Hepatocyte (in vitro differentiated cells): ENCODE results near the gene MEF2A.

Experiments
- EZH2 ChIP-seq: fragments of 200-600 bp; sonication (generic); IDR thresholded peaks from 2 replicates; pipeline ENCODE4 v1.6.1; 2016; ENCODE audit warnings: antibody characterized with exemption, mild to moderate bottlenecking, borderline replicate concordance
- TF ChIP-seq, protein P1 (sequence below): fragments of 200-600 bp; sonication (generic); IDR thresholded peaks from 2 replicates; pipeline ENCODE4 v1.5.1; 2016; ENCODE audit warnings: antibody characterized with exemption, mild to moderate bottlenecking; ENCODE audit not compliant: poor library complexity

DNA sequence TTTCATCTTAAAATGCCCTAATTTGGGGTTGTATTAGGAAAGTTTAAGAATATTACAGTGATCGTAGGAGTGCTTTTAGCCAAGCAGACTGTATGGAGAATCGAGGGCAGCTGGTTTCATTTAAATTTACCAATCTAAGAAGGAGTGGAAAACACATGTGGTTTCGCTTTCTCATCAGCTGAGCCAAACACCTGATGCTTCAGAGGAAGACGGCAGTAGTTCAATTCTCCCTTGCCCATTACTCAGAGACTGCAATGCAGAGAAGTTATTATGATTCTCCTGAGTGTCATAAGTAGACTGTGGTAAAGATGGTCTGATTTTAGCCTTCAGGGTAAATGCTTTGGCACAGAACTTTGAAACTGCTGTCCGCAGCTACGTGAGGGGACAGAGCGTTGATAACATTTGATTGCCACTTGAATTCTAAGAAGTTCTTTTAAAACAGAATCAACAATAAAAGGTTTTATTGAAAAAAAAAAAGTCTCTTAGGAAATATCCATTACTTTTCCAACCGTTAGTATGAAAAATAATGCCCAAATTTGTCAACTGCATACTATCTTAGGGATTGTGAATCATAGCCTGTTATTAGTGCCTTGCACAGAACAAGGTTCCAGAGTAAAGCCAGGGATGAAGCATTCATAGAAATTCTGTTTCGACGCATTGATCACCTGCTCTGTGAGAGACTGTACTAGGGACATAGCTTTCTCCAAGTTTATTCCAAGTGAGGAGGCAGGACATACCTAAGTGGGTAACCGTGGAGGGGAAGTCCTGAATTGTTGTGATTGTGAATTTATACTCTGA lies 141.9 kb downstream of the MEF2A start:
- TF ChIP-seq, protein P1, sequence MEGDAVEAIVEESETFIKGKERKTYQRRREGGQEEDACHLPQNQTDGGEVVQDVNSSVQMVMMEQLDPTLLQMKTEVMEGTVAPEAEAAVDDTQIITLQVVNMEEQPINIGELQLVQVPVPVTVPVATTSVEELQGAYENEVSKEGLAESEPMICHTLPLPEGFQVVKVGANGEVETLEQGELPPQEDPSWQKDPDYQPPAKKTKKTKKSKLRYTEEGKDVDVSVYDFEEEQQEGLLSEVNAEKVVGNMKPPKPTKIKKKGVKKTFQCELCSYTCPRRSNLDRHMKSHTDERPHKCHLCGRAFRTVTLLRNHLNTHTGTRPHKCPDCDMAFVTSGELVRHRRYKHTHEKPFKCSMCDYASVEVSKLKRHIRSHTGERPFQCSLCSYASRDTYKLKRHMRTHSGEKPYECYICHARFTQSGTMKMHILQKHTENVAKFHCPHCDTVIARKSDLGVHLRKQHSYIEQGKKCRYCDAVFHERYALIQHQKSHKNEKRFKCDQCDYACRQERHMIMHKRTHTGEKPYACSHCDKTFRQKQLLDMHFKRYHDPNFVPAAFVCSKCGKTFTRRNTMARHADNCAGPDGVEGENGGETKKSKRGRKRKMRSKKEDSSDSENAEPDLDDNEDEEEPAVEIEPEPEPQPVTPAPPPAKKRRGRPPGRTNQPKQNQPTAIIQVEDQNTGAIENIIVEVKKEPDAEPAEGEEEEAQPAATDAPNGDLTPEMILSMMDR, result no peak
- TF ChIP-seq EZH2, result no peak
